Dermis microvascular lymphatic vessel endothelial cell (primary cell): ENCODE results near the gene ABHD12. TPM values are rescaled to one million over a fixed set of nuclear protein-coding genes. Genes with fewer than 3 reads are reported as not detected.

Experiments used
- DNase-seq, 2 donors: peaks; one replicate each; pipeline versions ENCODE4 v3.0.0 to v3.0.0-alpha.2; 2010; ENCODE audit warnings: low read depth in 2 of 2
- total RNA-seq: library from RNA; depleted of rRNA; stranded (reverse); fragments of >200 nt; gene quantifications from 2 replicates; pipeline ENCODE4 v1.2.1, GENCODE V29; 2014

Gene ABHD12
- total RNA-seq, 1 donor from 2014 or later = 25.4 TPM

- DNase-seq = no peak
Measured at GRCh38 chr20:25291432-25292133, 99.1 kb downstream of the ABHD12 start.

DNA sequence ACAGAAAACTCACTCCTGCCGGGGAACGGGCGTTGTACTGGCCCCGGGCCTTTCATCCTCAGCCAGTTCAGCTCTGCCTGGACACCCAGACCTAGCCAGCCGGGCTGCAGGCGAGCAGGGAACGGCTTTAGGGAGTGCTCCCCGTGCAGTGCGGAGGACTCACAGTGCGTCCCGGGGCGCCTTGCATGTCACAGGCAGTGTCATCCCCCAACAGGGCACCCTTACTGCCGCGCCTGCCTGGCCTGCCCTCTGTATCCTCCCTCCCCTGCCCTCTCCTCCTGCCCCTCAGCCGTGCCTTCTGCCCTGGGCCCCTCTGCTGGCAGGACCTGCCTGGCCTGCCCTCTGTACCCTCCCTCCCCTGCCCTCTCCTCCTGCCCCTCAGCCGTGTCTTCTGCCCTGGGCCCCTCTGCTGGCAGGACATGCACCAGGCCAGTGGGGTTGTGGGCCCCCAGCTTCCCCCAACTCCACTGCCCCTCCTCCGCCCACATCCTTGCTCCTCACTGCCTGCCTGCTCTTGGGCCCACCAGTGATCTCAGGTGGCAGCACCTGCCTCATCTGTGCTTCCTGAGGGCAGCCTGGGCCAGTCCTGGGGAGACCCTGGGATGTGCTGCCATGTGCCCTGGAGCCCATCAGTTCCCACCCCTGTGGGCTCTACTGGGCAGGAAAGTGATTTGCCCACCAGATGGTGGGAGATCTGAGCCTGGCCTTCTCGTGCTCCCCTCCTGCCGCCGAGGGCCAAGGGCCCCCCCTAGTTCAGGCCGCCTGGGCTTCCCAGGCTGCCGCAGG, 99.8 kb downstream of the ABHD12 start:
- no peak for DNase-seq

- DNase-seq = no peak
Measured at GRCh38 chr20:25289886-25290597, 100.6 kb downstream of the ABHD12 start.

- no peak for DNase-seq
Measured at GRCh38 chr20:25288291-25289181, 102.1 kb downstream of the ABHD12 start.

DNA sequence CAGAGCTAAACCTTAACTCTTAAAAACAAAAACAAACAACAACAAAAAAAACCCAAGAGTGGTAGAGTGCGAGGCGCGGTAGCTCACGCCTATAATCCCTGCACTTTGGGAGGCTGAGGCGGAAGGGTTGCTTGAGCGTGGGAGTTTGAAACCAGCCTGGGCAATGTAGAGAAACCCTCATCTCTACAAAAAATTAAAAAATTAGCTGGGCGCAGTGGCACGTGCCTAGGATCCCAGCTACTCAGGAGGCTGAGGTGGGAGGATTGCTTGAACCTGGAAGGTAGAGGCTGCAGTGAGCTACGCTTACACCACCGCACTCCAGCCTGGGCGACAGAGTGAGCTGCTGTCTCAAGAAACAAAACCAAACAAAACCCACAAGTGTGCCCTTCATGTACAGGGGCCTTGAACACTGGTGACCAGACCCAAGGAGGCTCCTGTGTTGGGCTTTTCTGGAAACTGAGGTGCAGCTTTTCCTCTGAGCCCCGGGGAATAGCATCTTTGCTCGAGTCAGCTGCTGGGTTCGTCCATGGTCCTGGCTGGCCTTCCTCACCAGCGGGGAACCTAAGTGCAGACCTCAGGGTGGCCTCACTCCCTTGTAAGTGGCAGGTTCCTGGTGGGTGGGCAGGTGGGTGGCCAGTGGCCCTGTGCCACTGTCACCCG, 102.9 kb downstream of the ABHD12 start:
- DNase-seq = no peak

- DNase-seq = no peak
Measured at GRCh38 chr20:25286917-25287316, 103.7 kb downstream of the ABHD12 start.

DNA sequence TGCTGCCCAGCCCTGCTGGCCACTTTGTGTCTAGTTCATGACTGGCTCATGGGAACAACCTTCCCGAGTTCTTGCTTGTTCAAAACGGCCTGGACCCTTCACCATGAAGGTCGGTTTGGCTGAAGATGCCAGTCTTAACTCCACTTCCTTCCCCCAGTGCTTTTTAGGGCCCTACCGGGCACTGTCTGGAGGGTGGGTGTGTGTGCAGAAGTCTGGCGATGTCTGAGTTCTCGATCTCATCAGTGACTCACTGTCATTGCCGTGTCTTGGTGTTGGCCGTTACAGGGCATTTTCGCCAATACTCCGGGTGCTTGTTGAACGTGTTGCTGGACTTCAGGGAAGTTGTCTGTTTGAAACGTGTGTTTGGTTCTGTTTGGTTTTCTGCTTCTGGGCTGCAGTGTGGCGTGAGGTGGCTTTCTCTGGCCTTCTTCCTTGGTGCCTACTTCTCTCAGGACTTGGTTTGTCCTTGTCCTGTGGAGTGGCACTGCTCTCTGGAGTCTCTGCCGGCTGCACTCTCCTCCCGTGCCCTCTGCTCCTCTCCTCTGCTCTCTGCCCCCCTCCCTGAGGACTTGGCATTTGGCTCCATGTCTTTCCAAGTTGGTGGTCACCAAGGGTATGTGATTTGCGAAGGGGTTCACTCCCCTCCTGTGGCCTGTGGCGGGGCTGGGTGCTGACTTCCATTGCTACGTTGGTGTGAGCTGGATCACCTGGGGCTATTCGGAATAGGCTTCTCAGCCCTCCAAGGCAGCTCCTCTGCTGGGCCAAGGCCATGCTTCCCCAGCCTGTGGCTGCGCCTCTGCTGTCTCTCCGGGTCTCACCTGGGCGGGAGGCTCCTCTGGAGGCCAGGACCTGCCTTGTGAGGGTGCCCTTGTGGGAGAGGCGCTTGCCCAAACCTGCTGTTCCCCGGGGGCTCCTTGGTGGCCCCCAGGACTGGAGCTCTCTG, 104.5 kb downstream of the ABHD12 start:
- DNase-seq = no peak

GRCh38 chr20:25285091-25285647, 105.5 kb downstream of the ABHD12 start:
- no peak for DNase-seq

- DNase-seq = no peak
Measured at GRCh38 chr20:25284131-25284601, 106.5 kb downstream of the ABHD12 start.

- no peak for DNase-seq
Measured at GRCh38 chr20:25283221-25283951, 107.2 kb downstream of the ABHD12 start.

DNA sequence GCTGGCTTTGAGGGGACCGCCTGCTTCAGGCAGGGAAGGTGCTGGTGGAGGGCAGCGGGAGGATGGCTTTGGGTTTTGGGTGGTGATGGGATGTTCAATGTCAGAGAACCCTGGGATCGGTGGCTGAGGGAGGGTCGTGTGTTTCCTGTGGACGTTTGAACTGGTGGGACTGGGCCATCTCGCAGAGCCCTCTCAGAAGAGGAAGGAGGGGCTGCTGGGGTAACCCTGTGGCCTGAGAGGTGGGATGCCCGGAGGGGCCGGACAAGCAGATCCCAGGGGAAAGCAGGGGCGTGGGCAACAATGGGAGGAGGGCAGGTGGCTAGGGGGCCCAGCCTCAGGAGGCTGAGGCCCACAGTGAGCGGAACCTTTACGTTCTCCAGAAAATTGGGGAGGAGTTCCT, 107.8 kb downstream of the ABHD12 start:
- DNase-seq = no peak

DNA sequence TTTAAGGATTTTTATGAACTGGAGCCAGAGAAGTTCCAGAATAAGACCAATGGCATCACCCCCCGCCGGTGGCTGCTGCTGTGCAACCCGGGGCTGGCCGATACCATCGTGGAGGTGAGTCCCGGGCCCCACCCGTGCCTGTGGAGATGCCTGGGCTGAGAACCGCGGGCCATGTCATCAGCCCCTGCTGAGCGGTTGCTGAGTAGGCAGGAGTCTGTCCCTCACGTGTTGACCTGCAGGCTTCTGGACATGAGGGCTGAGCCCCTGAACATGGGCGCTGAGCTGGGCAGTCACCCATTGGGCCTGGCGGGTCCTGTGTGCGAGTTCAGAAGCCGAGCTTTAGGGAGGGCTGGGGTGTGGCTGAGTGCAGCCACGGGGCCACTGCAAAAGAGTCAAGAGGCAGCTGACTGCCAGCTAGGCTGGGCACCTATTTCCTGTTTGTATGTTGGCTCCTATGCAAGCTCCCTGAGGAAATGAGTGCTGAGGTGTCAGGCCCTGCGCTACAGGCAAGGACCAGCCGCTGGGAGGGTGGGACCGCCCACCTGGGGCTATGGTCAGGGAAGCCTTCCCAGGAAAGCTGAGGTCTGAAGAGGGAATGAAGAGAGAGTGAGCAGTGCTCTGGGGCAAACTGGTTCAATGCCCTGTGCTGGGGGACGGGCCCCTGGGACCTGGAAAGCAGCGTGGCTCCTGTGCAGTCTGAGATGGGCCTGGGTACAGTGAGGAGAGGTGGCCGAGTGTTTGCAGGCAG, 108.4 kb downstream of the ABHD12 start:
- DNase-seq = no peak

DNA sequence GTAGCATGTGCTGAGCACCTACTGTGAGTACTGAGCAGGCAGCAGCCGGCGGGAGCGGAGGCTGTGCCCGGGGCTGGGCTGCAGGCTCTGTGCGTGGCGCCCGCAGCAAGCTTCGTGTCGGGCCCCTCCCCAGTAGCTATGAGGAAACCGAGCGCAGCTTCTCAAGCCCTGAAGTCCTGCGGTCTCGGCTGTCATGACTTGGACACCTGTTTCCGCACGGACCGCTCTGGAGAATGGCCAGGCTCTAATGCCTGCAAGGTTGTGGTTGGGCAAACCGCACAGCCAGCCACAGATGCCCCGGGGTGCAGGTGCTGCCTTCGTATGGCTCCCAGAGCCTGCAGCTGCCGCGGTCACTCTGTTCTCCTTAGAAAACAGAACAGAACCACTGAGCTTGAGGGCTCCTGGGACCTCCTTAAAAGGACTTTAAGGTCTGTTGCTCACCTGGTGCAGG, 109.1 kb downstream of the ABHD12 start:
- no peak for DNase-seq

DNA sequence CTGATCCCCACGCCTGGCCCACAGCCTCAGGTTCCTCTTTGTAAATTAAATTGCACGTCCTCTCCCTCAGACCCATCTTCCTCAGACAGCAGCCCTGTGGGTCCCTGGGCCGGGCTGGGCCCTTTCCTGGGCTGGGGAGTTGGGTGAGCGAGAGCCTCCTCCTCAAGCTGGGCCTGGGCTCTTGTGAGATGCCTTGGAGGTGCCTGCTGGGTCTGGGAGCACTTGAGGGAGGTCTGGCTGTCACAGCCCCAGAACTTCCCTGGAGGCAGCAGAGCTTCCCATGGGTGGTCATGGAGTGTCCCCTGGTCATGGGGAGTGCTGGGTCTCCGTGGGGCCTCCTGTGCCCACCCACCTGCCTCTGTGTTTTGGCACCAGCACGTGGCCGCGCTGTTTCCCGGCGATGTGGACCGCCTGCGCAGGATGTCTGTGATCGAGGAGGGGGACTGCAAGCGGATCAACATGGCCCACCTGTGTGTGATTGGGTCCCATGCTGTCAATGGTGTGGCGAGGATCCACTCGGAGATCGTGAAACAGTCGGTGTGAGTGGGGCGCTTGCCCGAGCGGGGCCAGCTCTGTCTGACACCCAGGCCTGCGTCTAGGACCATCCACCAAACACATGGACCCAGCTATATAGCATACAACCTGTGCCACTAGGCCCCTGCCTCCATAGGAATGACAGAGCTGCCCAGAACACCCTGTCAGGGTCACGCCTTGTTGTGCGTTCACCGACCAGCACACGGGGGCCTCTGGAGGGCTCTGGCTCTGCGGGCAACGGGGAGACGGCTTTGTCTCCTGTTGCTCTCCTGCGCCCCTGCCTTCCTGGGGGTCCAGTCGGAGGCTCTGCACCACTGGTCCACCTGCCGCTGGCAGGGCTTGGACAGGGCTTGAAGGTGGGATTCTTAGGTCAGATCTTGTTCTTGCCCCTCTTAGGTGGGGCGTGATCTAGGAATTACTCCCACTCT, 109.8 kb downstream of the ABHD12 start:
- no peak for DNase-seq

DNA sequence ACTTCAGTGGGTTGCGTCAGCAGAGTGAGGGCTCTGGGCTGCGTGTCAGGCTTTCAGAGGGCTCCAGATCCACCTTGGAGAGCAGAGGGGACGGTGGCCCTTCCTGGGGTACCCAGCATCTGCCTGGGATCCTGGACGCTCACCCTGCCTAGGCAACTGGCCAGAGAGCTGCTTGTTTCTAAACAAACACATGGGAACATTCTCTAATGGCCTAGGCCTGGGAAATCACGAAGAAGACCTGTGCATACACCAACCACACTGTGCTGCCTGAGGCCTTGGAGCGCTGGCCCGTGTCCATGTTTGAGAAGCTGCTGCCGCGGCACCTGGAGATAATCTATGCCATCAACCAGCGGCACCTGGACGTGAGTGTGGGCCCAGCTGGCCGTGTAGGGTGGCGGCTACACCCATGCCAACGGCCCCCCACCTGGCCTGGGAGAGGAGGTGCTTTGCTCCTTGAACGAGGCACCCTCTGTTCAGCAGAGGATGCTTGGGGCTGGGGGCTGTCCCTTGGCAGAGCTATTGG, 110.5 kb downstream of the ABHD12 start:
- no peak for DNase-seq

DNA sequence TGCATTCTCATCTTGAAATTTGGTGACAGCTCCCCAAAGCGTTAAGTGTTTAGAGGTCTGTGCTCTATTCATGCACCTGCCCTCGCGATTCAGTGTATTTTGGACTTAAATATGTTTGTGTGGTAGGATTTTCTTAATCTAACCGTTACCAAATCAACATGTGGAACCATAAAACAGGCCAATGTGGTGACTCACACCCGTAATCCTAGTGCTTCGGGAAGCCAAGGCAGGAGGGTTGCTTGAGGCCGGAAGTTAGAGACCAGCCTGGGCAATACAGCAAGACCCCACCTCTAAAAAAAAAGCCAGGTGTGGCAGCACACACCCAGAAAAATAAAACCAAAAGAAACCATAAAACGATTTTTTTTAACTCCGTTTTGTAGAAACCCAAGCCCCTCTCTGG, 111.2 kb downstream of the ABHD12 start:
- no peak for DNase-seq
